Measurements from ENCODE around the gene PVALEF. TPM values are rescaled to one million over a fixed set of nuclear protein-coding genes. Genes with fewer than 3 reads are reported as not detected.
A peak's percentile ranks its signal among the peaks of the same experiment; 100 is the strongest.

PVALEF gene
- total RNA-seq, 5 donors from 2014 or later (not counting 1 experiment from before 2014, with no cell fraction given) = not detected

GRCh38 chr17:81119223-81120148 is 45.8 kb upstream of the PVALEF start:
- Mint-ChIP-seq H3K27ac (no peak overlapping the region), H3K4me3 (peak overlapping the region in 2 of 3 donors; percentile 58 to 59), H3K27me3 (peaks cover 0 to 4% of the 10 kb centered on the region in 2 donors), H3K36me3 (no peaks in the 10 kb centered on the region), H3K9me3 (no peaks in the 10 kb centered on the region), H3K4me1 (peaks cover 0 to 6% (median 5%) of the 10 kb centered on the region in 3 donors)
- Histone ChIP-seq H3K9me3 (no peaks in the 10 kb centered on the region), H3K4me3 (ENCODE audit: control insufficient read depth in 1 of 2, extremely low read depth in 1 of 2, low read length in 1 of 2) (peak overlapping the region; percentile 19 to 26), H3K36me3 (ENCODE audit: control insufficient read depth in 2 of 2, extremely low read depth in 1 of 2, insufficient read depth in 1 of 2, low read length in 1 of 2) (no peaks in the 10 kb centered on the region), H3K4me1 (ENCODE audit: control insufficient read depth in 1 of 2, extremely low read depth in 1 of 2, insufficient read depth in 2 of 2, low read length in 2 of 2) (peaks cover 0 to 14% of the 10 kb centered on the region in 2 experiments), H3K27ac (ENCODE audit: low read length) (no peak overlapping the region), H3K27me3 (replicated peaks in 1 of 2; ENCODE audit: control insufficient read depth in 2 of 2, extremely low read depth in 1 of 2, insufficient read depth in 2 of 2, low read length in 1 of 2) (peaks cover 0 to 33% of the 10 kb centered on the region in 2 experiments)
- ATAC-seq (replicated peaks in 1 of 4) = peak; percentile 58 to 84 (median 66)
- WGBS (ENCODE audit: insufficient coverage) = 43% methylated on average over 76 of the region's 89 CpGs
- ChIA-PET POLR2A (no interaction called here), CTCF (interaction anchor here in 1 of 2 donors (0.5 kb wide), 1 partner anchor 973 kb away, joined by 3 read pairs; no protein-coding TSS in a partner anchor)
- DNase-seq = peak; percentile 23 to 91 (median 82)

GRCh38 chr17:81120149-81120484 is 45.2 kb upstream of the PVALEF start:
- Histone ChIP-seq H3K27ac (ENCODE audit: low read length) (no peak overlapping the region), H3K27me3 (replicated peaks in 1 of 2; ENCODE audit: control insufficient read depth in 2 of 2, extremely low read depth in 1 of 2, insufficient read depth in 2 of 2, low read length in 1 of 2) (peaks cover 0 to 33% of the 10 kb centered on the region in 2 experiments), H3K4me3 (ENCODE audit: control insufficient read depth in 1 of 2, extremely low read depth in 1 of 2, low read length in 1 of 2) (no peak overlapping the region), H3K4me1 (ENCODE audit: control insufficient read depth in 1 of 2, extremely low read depth in 1 of 2, insufficient read depth in 2 of 2, low read length in 2 of 2) (peaks cover 0 to 14% of the 10 kb centered on the region in 2 experiments), H3K36me3 (ENCODE audit: control insufficient read depth in 2 of 2, extremely low read depth in 1 of 2, insufficient read depth in 1 of 2, low read length in 1 of 2) (no peaks in the 10 kb centered on the region), H3K9me3 (no peaks in the 10 kb centered on the region)
- Mint-ChIP-seq H3K27ac (no peak overlapping the region), H3K4me1 (peaks cover 0 to 6% (median 5%) of the 10 kb centered on the region in 3 donors), H3K4me3 (no peak overlapping the region), H3K9me3 (no peaks in the 10 kb centered on the region), H3K27me3 (peaks cover 0 to 4% of the 10 kb centered on the region in 2 donors), H3K36me3 (no peaks in the 10 kb centered on the region)
- no peak for DNase-seq
- no peak for ATAC-seq (replicated peaks in 1 of 4)
- ChIA-PET CTCF (no interaction called here), POLR2A (no interaction called here)
- WGBS (ENCODE audit: insufficient coverage) = 97% methylated on average over 33 of the region's 33 CpGs

GRCh38 chr17:81120695-81121621 is 44.3 kb upstream of the PVALEF start:
- no peak for DNase-seq
- no peak overlapping the region for H3K27ac ChIP-seq (ENCODE audit: low read length)
- CTCF ChIA-PET = no interaction called here

GRCh38 chr17:81121841-81122733 is 43.2 kb upstream of the PVALEF start:
- H3K27ac ChIP-seq (ENCODE audit: low read length) = no peak overlapping the region
- H3K9me3 ChIP-seq = no peaks in the 10 kb centered on the region
- no peaks in the 10 kb centered on the region for H3K36me3 ChIP-seq (ENCODE audit: control insufficient read depth in 2 of 2, extremely low read depth in 1 of 2, insufficient read depth in 1 of 2, low read length in 1 of 2)
- H3K4me3 Mint-ChIP-seq = no peak overlapping the region
- H3K9me3 Mint-ChIP-seq = no peaks in the 10 kb centered on the region
- H3K27me3 Mint-ChIP-seq = peaks cover 0 to 4% of the 10 kb centered on the region in 2 donors
- H3K36me3 Mint-ChIP-seq = no peaks in the 10 kb centered on the region
- ChIA-PET CTCF (no interaction called here), POLR2A (no interaction called here)
- ATAC-seq (replicated peaks in 1 of 4) (no peak), DNase-seq (no peak)
- H3K4me1 Mint-ChIP-seq = peaks cover 0 to 6% (median 5%) of the 10 kb centered on the region in 3 donors
- peaks cover 0 to 18% of the 10 kb centered on the region in 2 experiments for H3K27me3 ChIP-seq (replicated peaks in 1 of 2; ENCODE audit: control insufficient read depth in 2 of 2, extremely low read depth in 1 of 2, insufficient read depth in 2 of 2, low read length in 1 of 2)
- 93% methylated on average over 109 of the region's 109 CpGs for WGBS (ENCODE audit: insufficient coverage)
- peaks cover 0 to 14% of the 10 kb centered on the region in 2 experiments for H3K4me1 ChIP-seq (ENCODE audit: control insufficient read depth in 1 of 2, extremely low read depth in 1 of 2, insufficient read depth in 2 of 2, low read length in 2 of 2)
- no peak overlapping the region for H3K27ac Mint-ChIP-seq
- H3K4me3 ChIP-seq (ENCODE audit: control insufficient read depth in 1 of 2, extremely low read depth in 1 of 2, low read length in 1 of 2) = no peak overlapping the region

More at GRCh38 chr17:81120695-81121621, 44.3 kb upstream of the PVALEF start:
- Mint-ChIP-seq H3K4me3 (no peak overlapping the region), H3K27me3 (peaks cover 0 to 4% of the 10 kb centered on the region in 2 donors), H3K36me3 (no peaks in the 10 kb centered on the region), H3K27ac (no peak overlapping the region), H3K4me1 (peaks cover 0 to 6% (median 5%) of the 10 kb centered on the region in 3 donors), H3K9me3 (no peaks in the 10 kb centered on the region)
- POLR2A ChIA-PET = no interaction called here
- no peak for ATAC-seq (replicated peaks in 1 of 4)
- H3K36me3 ChIP-seq (ENCODE audit: control insufficient read depth in 2 of 2, extremely low read depth in 1 of 2, insufficient read depth in 1 of 2, low read length in 1 of 2) = no peaks in the 10 kb centered on the region
- no peaks in the 10 kb centered on the region for H3K9me3 ChIP-seq
- no peak overlapping the region for H3K4me3 ChIP-seq (ENCODE audit: control insufficient read depth in 1 of 2, extremely low read depth in 1 of 2, low read length in 1 of 2)
- WGBS (ENCODE audit: insufficient coverage) = 86% methylated on average over 41 of the region's 45 CpGs
- peaks cover 0 to 14% of the 10 kb centered on the region in 2 experiments for H3K4me1 ChIP-seq (ENCODE audit: control insufficient read depth in 1 of 2, extremely low read depth in 1 of 2, insufficient read depth in 2 of 2, low read length in 2 of 2)
- H3K27me3 ChIP-seq (replicated peaks in 1 of 2; ENCODE audit: control insufficient read depth in 2 of 2, extremely low read depth in 1 of 2, insufficient read depth in 2 of 2, low read length in 1 of 2) = peaks cover 0 to 29% of the 10 kb centered on the region in 2 experiments

GRCh38 chr17:81123052-81124048 is 42.0 kb upstream of the PVALEF start:
- DNase-seq (no peak), ATAC-seq (replicated peaks in 1 of 4) (no peak)
- H3K36me3 Mint-ChIP-seq = no peaks in the 10 kb centered on the region
- peaks cover 0 to 14% of the 10 kb centered on the region in 2 experiments for H3K4me1 ChIP-seq (ENCODE audit: control insufficient read depth in 1 of 2, extremely low read depth in 1 of 2, insufficient read depth in 2 of 2, low read length in 2 of 2)
- no peak overlapping the region for H3K4me3 Mint-ChIP-seq
- H3K27ac ChIP-seq (ENCODE audit: low read length) = no peak overlapping the region
- 93% methylated on average over 37 of the region's 39 CpGs for WGBS (ENCODE audit: insufficient coverage)
- peaks cover 0 to 7% of the 10 kb centered on the region in 2 experiments for H3K27me3 ChIP-seq (replicated peaks in 1 of 2; ENCODE audit: control insufficient read depth in 2 of 2, extremely low read depth in 1 of 2, insufficient read depth in 2 of 2, low read length in 1 of 2)
- no peaks in the 10 kb centered on the region for H3K9me3 Mint-ChIP-seq
- H3K9me3 ChIP-seq = no peaks in the 10 kb centered on the region
- peaks cover 0 to 4% of the 10 kb centered on the region in 2 donors for H3K27me3 Mint-ChIP-seq
- no peaks in the 10 kb centered on the region for H3K36me3 ChIP-seq (ENCODE audit: control insufficient read depth in 2 of 2, extremely low read depth in 1 of 2, insufficient read depth in 1 of 2, low read length in 1 of 2)
- H3K4me3 ChIP-seq (ENCODE audit: control insufficient read depth in 1 of 2, extremely low read depth in 1 of 2, low read length in 1 of 2) = no peak overlapping the region
- ChIA-PET POLR2A (interaction anchor here in 1 of 2 donors (0.6 kb wide), 1 partner anchor 119 kb away, joined by 3 read pairs; no protein-coding TSS in a partner anchor), CTCF (no interaction called here)
- H3K27ac Mint-ChIP-seq = no peak overlapping the region
- H3K4me1 Mint-ChIP-seq = peaks cover 0 to 5% (median 3%) of the 10 kb centered on the region in 3 donors

All from T-cell (primary cell).